Vein endothelial cell (primary cell): ENCODE data around the gene OVOL3. TPM values are rescaled to one million over a fixed set of nuclear protein-coding genes. Genes with fewer than 3 reads are reported as not detected.

Source experiments
- total RNA-seq: library from RNA; depleted of rRNA; stranded (reverse); fragments of >200 nt; gene quantifications from 2 replicates; pipeline ENCODE4 v1.2.3, GENCODE V29; 2012

The OVOL3 gene
- total RNA-seq = not detected in 2 replicates

GRCh38 chr19:36110487-36111199 lies at the start of gene OVOL3:
OVOL3 (plus strand) TSS chr19:36111143; CDS start chr19:36111203, 60 bp downstream.

GRCh38 chr19:36114721-36115452 lies 3.9 kb downstream of the OVOL3 start, which contains the start of gene POLR2I:
POLR2I (minus strand) TSS chr19:36114875; CDS start chr19:36114856, 19 bp downstream.

GRCh38 chr19:36115453-36116343 lies 4.8 kb downstream of the OVOL3 start, which contains the start of gene TBCB:
TBCB (plus strand) TSS chr19:36115468; CDS start chr19:36115561, 93 bp downstream.

GRCh38 chr19:36139473-36140303 lies 28.7 kb downstream of the OVOL3 start, which contains the start of gene CAPNS1:
CAPNS1 (plus strand) TSS chr19:36140066; CDS start chr19:36141012, 946 bp downstream.

GRCh38 chr19:36152352-36153091 lies 41.6 kb downstream of the OVOL3 start, which contains the start of gene COX7A1:
COX7A1 (minus strand) TSS chr19:36152447; CDS start chr19:36152407, 40 bp downstream.

Other genes with a start within 250 kb of the OVOL3 start
- gene APLP1, start 242.6 kb upstream of the OVOL3 start, total RNA-seq = 4.2 and 4.6 TPM in 2 replicates
- gene NFKBID, start 210.6 kb upstream of the OVOL3 start, total RNA-seq = 2.9 and 5.5 TPM in 2 replicates
- not detected in 2 replicates for gene HCST, start 208.6 kb upstream of the OVOL3 start, total RNA-seq
- not detected in 2 replicates for gene TYROBP, start 202.8 kb upstream of the OVOL3 start, total RNA-seq
- 9.6 and 11.1 TPM in 2 replicates for gene LRFN3, start 174.8 kb upstream of the OVOL3 start, total RNA-seq
- gene SDHAF1, start 116.0 kb upstream of the OVOL3 start, total RNA-seq = 12.7 and 13.4 TPM in 2 replicates
- gene SYNE4, start 102.3 kb upstream of the OVOL3 start, total RNA-seq = 0.19 TPM in 1 of 2 replicates, not detected in the other
- gene ALKBH6, start 96.9 kb upstream of the OVOL3 start, total RNA-seq = 11.3 and 14.0 TPM in 2 replicates
- gene CLIP3, start 78.3 kb upstream of the OVOL3 start, total RNA-seq = 4.0 and 5.6 TPM in 2 replicates
- gene THAP8, start 56.9 kb upstream of the OVOL3 start, total RNA-seq = 1.3 and 1.6 TPM in 2 replicates
- gene WDR62, start 56.2 kb upstream of the OVOL3 start, total RNA-seq = 5.2 and 6.5 TPM in 2 replicates
- 26.5 and 37.2 TPM in 2 replicates for gene POLR2I, start 3.7 kb downstream of the OVOL3 start, total RNA-seq
- gene TBCB, start 4.3 kb downstream of the OVOL3 start, total RNA-seq = 136 and 145 TPM in 2 replicates
- gene CAPNS1, start 28.9 kb downstream of the OVOL3 start, total RNA-seq = 405 and 525 TPM in 2 replicates
- 5.9 and 9.5 TPM in 2 replicates for gene COX7A1, start 41.3 kb downstream of the OVOL3 start, total RNA-seq
- 3.9 and 4.7 TPM in 2 replicates for gene ZNF565, start 103.5 kb downstream of the OVOL3 start, total RNA-seq
- 107 and 136 TPM in 2 replicates for gene ZNF146, start 104.0 kb downstream of the OVOL3 start, total RNA-seq